Activated CD4-positive, alpha-beta memory T cell treated with anti-CD3 and anti-CD28 coated beads for 36 hours (primary cell): Measurements from ENCODE around the gene PHPT1. TPM values are rescaled to one million over a fixed set of nuclear protein-coding genes. Genes with fewer than 3 reads are reported as not detected.
A peak's percentile ranks its signal among the peaks of the same experiment; 100 is the strongest.
"Not testable (repeated sequence)": the region's sequence is repeated elsewhere in the genome, so short reads cannot be mapped to it uniquely, and the experiment has no call there.

ENCODE experiments used
- CTCF ChIA-PET: fragments of 350-600 bp; sonication (Branson Sonifier 250); formaldehyde crosslinking; loops from one replicate; lab custom pipeline; 2021; ENCODE audit warnings: antibody characterized with exemption, inconsistent platforms; lab: Charles Lee
- POLR2A ChIA-PET: fragments of 350-600 bp; sonication (Branson Sonifier 250); formaldehyde crosslinking; loops from one replicate; lab custom pipeline; 2021; ENCODE audit warnings: antibody characterized with exemption; lab: Charles Lee
- DNase-seq: peaks from one replicate; pipeline ENCODE4 v3.0.0-alpha.2; 2020
- H3K27ac Mint-ChIP-seq: one replicate; pipeline ENCODE4 v1.8.0; 2021; ENCODE audit warnings: mixed read lengths
- H3K27me3 Mint-ChIP-seq: one replicate; pipeline ENCODE4 v1.8.0; 2021; ENCODE audit warnings: mixed read lengths
- H3K36me3 Mint-ChIP-seq: one replicate; pipeline ENCODE4 v1.8.0; 2021; ENCODE audit warnings: mixed read lengths
- H3K4me1 Mint-ChIP-seq: one replicate; pipeline ENCODE4 v1.8.0; 2021; ENCODE audit warnings: low read depth, mixed read lengths
- H3K4me3 Mint-ChIP-seq: one replicate; pipeline ENCODE4 v1.8.0; 2021; ENCODE audit warnings: mild to moderate bottlenecking, mixed read lengths
- H3K9me3 Mint-ChIP-seq: one replicate; pipeline ENCODE4 v1.8.0; 2021; ENCODE audit warnings: mixed read lengths
- intact Hi-C: fragments of 100-400 bp; cut with micrococcal nuclease; formaldehyde crosslinking; loops from one replicate; pipeline ENCODE4 v1.15.1; 2023
- total RNA-seq, 2 experiments: library from RNA; stranded (reverse); gene quantifications; one replicate each; pipeline ENCODE4 v1.2.3, GENCODE V29; 2021

Gene PHPT1
- total RNA-seq, 2 experiments from 2014 or later: 92.2 to 95.5 TPM

DNA sequence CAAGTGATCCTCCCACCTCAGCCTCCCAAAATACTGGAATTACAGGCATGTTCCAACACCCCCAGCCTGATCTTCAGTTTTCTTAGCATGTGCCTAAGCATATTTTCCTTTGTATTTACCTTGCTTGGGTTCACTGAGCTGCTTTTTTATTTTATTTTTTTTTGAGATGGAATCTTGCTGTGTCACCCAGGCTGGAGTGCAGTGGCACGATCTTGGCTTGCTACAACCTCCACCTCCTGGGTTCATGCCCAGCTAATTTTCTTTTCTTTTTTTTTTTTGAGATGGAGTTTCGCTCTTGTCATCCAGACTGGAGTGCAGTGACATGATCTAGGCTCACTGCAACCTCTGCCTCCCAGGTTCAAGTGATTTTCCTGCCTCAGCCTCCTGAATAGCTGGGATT is 20.4 kb downstream of the PHPT1 start:
- H3K36me3 Mint-ChIP-seq, H3K27ac Mint-ChIP-seq, DNase-seq, H3K4me3 Mint-ChIP-seq, intact Hi-C loops, H3K27me3 Mint-ChIP-seq, H3K9me3 Mint-ChIP-seq: not testable (repeated sequence)
- H3K4me1 Mint-ChIP-seq: peaks cover 10% of the 10 kb centered on the region
- ChIA-PET POLR2A (interaction anchor here (0.8 kb wide), 1 partner anchor 55 kb away, joined by 3 read pairs; no protein-coding TSS in a partner anchor), CTCF (interaction anchor here (1.6 kb wide), 1 partner anchor 13 kb away, joined by 5 read pairs; no protein-coding TSS in a partner anchor)

DNA sequence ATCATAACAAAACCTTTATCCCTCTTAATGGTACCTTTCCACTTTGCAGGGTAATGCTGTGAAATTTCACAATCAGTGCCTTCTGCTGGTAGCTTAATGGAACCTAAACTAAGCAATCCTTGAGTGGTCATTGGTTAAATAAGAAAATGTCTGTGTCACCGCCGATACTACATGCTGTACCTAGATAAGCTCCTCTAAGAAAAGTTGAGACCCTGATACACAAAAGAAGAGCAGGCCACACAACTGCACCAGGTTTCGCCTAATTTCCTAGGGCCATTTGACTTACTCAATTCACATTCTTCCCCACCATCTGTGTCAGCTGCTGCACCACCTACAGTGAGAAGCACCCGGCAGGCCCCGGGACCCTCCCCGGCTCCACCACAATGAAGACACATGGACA is 25.9 kb downstream of the PHPT1 start:
- no peaks in the 10 kb centered on the region for H3K27me3 Mint-ChIP-seq
- POLR2A ChIA-PET: interaction anchor here (0.6 kb wide), 1 partner anchor 40 kb away, joined by 4 read pairs; no protein-coding TSS in a partner anchor
- H3K27ac Mint-ChIP-seq: no peak overlapping the region
- no peak overlapping the region for H3K4me3 Mint-ChIP-seq
- no peaks in the 10 kb centered on the region for H3K36me3 Mint-ChIP-seq
- no peak for DNase-seq
- CTCF ChIA-PET: no interaction called here
- H3K9me3 Mint-ChIP-seq: peaks cover 9% of the 10 kb centered on the region
- intact Hi-C loops: no loop called here
- H3K4me1 Mint-ChIP-seq: peaks cover 1% of the 10 kb centered on the region

DNA sequence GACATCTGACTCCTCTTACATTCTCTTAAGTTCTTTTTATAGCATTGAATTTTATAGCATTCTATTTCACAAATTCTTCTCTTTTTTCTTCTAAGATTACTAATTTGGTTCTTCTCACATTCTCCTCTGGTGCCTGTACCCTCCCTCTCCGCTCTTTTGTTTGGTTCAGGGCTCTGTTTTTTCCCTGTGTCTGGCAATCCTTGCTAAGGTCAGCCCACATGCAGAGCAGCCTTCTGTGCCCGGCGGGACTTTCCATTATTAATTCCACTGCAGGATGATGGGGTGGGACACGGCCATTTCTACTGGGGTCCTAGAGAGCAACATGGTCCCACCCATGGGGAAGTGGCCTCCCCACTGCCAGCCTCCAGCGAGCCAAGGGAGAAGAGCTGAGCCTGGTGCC is 27.3 kb downstream of the PHPT1 start:
- intact Hi-C loops: no loop called here
- H3K4me1 Mint-ChIP-seq: peaks cover 12% of the 10 kb centered on the region
- H3K4me3 Mint-ChIP-seq: no peak overlapping the region
- H3K36me3 Mint-ChIP-seq: no peaks in the 10 kb centered on the region
- ChIA-PET POLR2A (interaction anchor here (0.6 kb wide), 1 partner anchor 28 kb away, joined by 5 read pairs; no protein-coding TSS in a partner anchor), CTCF (no interaction called here)
- H3K27ac Mint-ChIP-seq: no peak overlapping the region
- H3K27me3 Mint-ChIP-seq: no peaks in the 10 kb centered on the region
- H3K9me3 Mint-ChIP-seq: peaks cover 9% of the 10 kb centered on the region
- DNase-seq: no peak

DNA sequence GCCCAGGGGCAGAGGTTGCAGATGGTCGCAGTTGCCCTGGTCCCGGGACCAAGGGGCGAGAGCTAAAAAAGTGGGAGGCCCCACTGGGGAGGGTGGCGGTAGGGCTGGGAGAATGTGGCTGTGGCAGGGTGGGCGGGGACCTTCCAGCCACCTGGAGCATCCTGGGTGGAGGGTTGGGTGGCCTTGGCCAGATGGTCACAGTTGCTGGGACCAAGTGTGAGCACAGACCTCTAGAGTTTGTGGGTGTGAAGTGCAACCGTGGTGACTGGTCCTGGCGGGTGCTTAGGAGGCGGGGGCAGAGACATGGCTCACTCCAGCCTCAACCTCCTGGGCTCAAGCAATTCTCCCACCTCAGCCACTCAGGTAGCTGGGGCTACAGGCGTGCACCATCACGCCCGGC is 31.4 kb downstream of the PHPT1 start:
- peak; percentile 34 for DNase-seq
- CTCF ChIA-PET: interaction anchor here (2.2 to 2.5 kb wide), 3 partner anchors 22 to 149 kb away, joined by 9 to 14 read pairs (median 13); partner anchors contain the start of gene AJM1
- Mint-ChIP-seq H3K4me3 (no peak overlapping the region), H3K4me1 (peaks cover 34% of the 10 kb centered on the region), H3K27me3 (no peaks in the 10 kb centered on the region), H3K36me3 (peaks cover 6% of the 10 kb centered on the region), H3K27ac (peak overlapping the region; percentile 62), H3K9me3 (no peaks in the 10 kb centered on the region)
- POLR2A ChIA-PET: interaction anchor here (0.7 kb wide), 2 partner anchors 53 to 64 kb away, joined by 3 read pairs; partner anchors contain the start of gene FBXW5
- intact Hi-C loops: loop anchor here (10.0 kb wide), 2 partner anchors 324 to 346 kb away; partner anchors contain the start of genes NDOR1, TMEM203 and TPRN

DNA sequence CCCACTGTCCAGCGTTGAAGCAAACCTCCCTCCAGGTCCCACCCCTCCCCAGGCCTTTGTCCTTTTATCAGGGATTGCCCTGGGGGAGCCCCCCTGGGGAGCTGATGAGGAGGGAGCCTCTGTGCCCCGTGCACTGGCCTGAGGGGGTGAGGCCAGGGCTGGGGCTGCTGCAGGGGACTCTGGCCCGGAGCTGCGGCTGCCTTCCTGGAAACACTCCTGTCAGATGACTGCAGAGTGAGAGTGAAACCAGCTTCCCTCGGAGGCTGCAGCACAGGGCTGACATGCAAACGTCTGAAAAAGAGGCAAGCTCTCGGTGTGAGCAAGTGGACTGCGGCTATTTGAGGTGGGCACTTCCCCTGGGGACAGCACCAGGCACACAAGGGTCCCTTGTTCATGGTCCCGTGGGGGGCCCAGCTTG is 32.5 kb downstream of the PHPT1 start:
- Mint-ChIP-seq H3K4me3 (peak overlapping the region; percentile 76), H3K4me1 (peaks cover 34% of the 10 kb centered on the region), H3K27ac (peak overlapping the region; percentile 95), H3K9me3 (no peaks in the 10 kb centered on the region), H3K36me3 (peaks cover 6% of the 10 kb centered on the region), H3K27me3 (no peaks in the 10 kb centered on the region)
- intact Hi-C loops: loop anchor here (1.0 to 10.0 kb wide), 7 partner anchors 15 to 347 kb away; partner anchors contain the start of genes EDF1, FBXW5, MAN1B1 and NDOR1
- ChIA-PET POLR2A (interaction anchor here (0.6 to 2.1 kb wide), 12 partner anchors 9 to 339 kb away, joined by 3 to 23 read pairs (median 3); partner anchors contain the start of genes EDF1 and FBXW5), CTCF (interaction anchor here (0.7 to 2.5 kb wide), 12 partner anchors 11 to 214 kb away, joined by 3 to 14 read pairs (median 4); partner anchors contain the start of genes AJM1 and FBXW5)
- peak; percentile 86 for DNase-seq

DNA sequence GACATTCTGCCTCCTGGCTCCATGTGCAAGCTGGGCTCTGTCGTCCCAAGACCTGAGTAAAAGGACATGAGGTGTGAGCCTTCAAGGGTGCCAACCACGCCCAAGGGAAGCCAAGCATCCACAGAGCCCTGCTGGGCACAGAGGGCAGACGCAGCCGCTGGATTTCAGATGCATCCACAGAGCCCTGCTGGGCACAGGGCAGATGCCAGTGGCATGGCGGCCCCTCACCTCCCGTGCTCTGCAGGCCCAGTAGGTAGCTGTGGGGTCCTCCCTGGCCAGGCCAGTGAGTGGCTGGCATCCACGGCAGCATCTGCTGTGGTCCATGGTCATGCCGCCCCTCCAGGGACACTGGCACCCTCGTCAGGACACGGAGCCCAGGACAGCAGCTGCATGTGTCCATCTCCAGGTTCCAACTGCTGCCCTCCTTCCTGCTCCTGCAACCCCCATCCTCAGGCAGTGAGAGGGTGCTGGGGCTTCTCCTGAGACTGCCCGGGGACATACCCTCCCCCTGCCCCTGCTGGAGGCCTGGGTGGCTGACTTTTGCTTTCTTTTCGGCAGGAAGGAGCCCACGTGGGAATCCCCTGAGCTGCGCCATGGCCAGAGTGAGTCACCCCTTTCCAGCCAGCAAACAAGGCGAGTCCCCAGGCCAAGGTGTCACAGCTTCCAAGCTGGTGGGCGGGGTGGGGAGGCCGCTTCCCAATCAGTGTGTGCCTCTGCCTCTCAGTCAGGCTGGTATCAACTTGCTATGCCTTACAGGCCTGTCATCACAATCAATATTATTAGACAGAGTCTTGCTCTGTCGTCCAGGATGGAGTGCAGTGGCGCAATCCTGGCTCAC is 33.1 kb downstream of the PHPT1 start:
- intact Hi-C loops: loop anchor here (1.0 to 10.0 kb wide), 7 partner anchors 16 to 348 kb away; partner anchors contain the start of genes EDF1, FBXW5, MAN1B1 and NDOR1
- H3K4me1 Mint-ChIP-seq: peaks cover 36% of the 10 kb centered on the region
- ChIA-PET POLR2A (interaction anchor here (0.6 to 2.1 kb wide), 12 partner anchors 10 to 340 kb away, joined by 3 to 23 read pairs (median 3); partner anchors contain the start of gene EDF1), CTCF (interaction anchor here (0.7 to 2.5 kb wide), 15 partner anchors 10 to 214 kb away, joined by 3 to 14 read pairs (median 4); partner anchors contain the start of genes AJM1, EDF1 and FBXW5)
- H3K36me3 Mint-ChIP-seq: peaks cover 11% of the 10 kb centered on the region
- peak overlapping the region; percentile 76 for H3K4me3 Mint-ChIP-seq
- no peaks in the 10 kb centered on the region for H3K9me3 Mint-ChIP-seq
- no peaks in the 10 kb centered on the region for H3K27me3 Mint-ChIP-seq
- DNase-seq: peak; percentile 97
- H3K27ac Mint-ChIP-seq: peak overlapping the region; percentile 95

DNA sequence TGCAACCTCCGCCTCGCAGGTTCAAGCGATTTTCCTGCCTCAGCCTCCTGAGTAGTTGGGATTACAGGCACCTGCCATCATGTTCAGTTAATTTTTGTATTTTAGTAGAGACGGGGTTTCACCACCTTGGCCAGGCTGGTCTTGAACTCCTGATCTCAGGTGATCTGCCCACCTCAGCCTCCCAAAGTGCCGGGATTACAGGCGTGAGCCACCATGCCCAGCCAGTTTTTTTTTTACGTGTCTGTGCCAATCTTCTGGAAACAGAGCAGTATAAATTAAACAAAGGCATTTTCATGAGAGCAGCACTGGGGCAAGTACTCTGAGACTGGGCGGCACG is 33.7 kb downstream of the PHPT1 start:
- H3K4me1 Mint-ChIP-seq: peaks cover 40% of the 10 kb centered on the region
- H3K36me3 Mint-ChIP-seq: peaks cover 12% of the 10 kb centered on the region
- intact Hi-C loops: loop anchor here (1.0 to 10.0 kb wide), 7 partner anchors 17 to 348 kb away; partner anchors contain the start of genes EDF1, FBXW5, MAN1B1 and NDOR1
- H3K27ac Mint-ChIP-seq: peak overlapping the region; percentile 95
- H3K9me3 Mint-ChIP-seq, DNase-seq, H3K27me3 Mint-ChIP-seq: not testable (repeated sequence)
- CTCF ChIA-PET: interaction anchor here (1.0 to 2.5 kb wide), 10 partner anchors 12 to 213 kb away, joined by 3 to 14 read pairs (median 7); partner anchors contain the start of genes AJM1 and EDF1
- H3K4me3 Mint-ChIP-seq: peak overlapping the region; percentile 76
- POLR2A ChIA-PET: interaction anchor here (0.7 to 2.1 kb wide), 6 partner anchors 17 to 61 kb away, joined by 3 to 23 read pairs (median 3); partner anchors contain the start of genes EDF1 and FBXW5

DNA sequence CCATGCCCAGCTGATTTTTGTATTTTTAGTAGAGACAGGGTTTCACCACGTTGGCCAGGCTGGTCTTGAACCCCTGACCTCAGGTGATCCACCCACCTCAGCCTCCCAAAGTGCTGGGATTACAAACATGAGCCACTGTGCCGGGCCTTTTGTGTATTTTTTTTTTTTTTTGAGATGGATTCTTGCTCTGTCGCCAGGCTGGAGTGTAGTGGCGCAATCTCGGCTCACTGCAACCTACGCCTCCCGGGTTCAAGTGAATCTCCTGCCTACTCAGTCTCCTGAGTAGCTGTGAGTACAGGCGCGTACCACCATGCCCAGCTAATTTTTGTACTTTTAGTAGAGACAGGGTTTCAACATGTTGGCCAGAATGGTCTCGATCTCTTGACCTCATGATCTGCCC is 34.5 kb downstream of the PHPT1 start:
- H3K27me3 Mint-ChIP-seq, H3K9me3 Mint-ChIP-seq, DNase-seq, H3K4me3 Mint-ChIP-seq: not testable (repeated sequence)
- CTCF ChIA-PET: interaction anchor here (1.2 to 2.0 kb wide), 5 partner anchors 17 to 64 kb away, joined by 3 to 8 read pairs (median 4); partner anchors contain the start of genes AJM1, C8G, EDF1 and FBXW5
- POLR2A ChIA-PET: interaction anchor here (0.7 to 1.2 kb wide), 2 partner anchors 36 to 60 kb away, joined by 3 to 6 read pairs; partner anchors contain the start of gene FBXW5
- Mint-ChIP-seq H3K27ac (peak overlapping the region; percentile 95), H3K36me3 (peaks cover 12% of the 10 kb centered on the region), H3K4me1 (peaks cover 47% of the 10 kb centered on the region)
- intact Hi-C loops: loop anchor here (2.0 to 10.0 kb wide), 3 partner anchors 203 to 349 kb away; partner anchors contain the start of genes MAN1B1, NDOR1, TMEM203 and TPRN

DNA sequence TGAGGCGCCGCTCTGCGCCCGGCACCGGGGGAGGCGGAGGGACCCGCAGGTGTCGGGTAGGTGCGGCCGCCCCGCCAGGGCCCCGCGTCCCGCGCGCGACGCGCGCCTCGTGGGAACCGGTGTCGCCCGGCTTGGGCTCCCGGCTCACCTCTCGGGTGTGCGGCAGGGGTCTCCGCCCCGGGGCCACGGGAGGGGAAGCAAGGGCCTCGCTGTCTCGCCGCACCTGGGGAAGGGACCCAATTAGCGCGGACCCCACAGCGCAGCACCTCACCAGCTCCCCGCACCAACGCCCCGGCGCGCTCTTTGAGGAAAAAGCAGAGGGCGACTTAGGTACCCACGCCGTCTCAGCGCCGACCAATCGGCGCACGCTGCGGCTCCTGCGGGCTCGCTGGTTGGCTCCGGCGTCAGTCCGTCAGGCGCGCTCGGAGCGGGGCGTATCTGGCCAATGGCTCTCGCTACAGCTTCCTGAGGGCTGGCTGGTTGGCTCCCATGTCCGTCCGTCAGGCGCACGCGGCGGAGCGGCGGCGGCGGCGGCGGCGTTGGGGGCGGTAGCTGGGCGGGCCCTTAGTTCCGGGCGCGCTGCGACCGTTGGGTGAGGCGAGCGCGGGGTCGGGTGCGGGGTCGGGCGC is 36.9 kb downstream of the PHPT1 start, which contains the start of gene TRAF2:
TSS of gene TRAF2 (plus strand) at position 567 of the 629 bp plus-strand sequence. CDS start 12,225 bp downstream, outside the sequence.
- intact Hi-C loops: loop anchor here (1.0 to 10.0 kb wide), 6 partner anchors 16 to 351 kb away; partner anchors contain the start of genes EDF1, NDOR1, PHPT1 and TMEM141
- ChIA-PET POLR2A (interaction anchor here (0.6 to 2.1 kb wide), 10 partner anchors 12 to 355 kb away, joined by 3 to 26 read pairs (median 4); partner anchors contain the start of genes CLIC3, FBXW5, MAN1B1 and TUBB4B), CTCF (interaction anchor here (1.0 to 1.3 kb wide), 6 partner anchors 16 to 149 kb away, joined by 3 to 5 read pairs (median 4); partner anchors contain the start of genes ABCA2, AJM1 and RABL6)
- H3K27ac Mint-ChIP-seq: peak within 1 kb of the TSS; percentile 89
- peak; percentile 99 for DNase-seq
- H3K9me3 Mint-ChIP-seq: no peaks in the 10 kb centered on the region
- peaks cover 18% of the 10 kb centered on the region for H3K36me3 Mint-ChIP-seq
- H3K27me3 Mint-ChIP-seq: no peaks in the 10 kb centered on the region
- peak within 1 kb of the TSS; percentile 91 for H3K4me3 Mint-ChIP-seq
- peaks cover 39% of the 10 kb centered on the region for H3K4me1 Mint-ChIP-seq
